OCI-LY3 (cell line): ENCODE measurements around the gene DNAI1.

Source experiments
- EZH2phosphoT487 ChIP-seq: fragments of 200-600 bp; shearing (Covaris generic); IDR thresholded peaks from 2 replicates; pipeline ENCODE4 v1.6.1; 2018; ENCODE audit warnings: antibody characterized with exemption, mixed run types, low read depth
- TF ChIP-seq, protein P1 (sequence below): fragments of 200-600, 300-600 bp; sonication (generic); IDR thresholded peaks from 2 replicates; pipeline ENCODE4 v1.5.1; 2014; ENCODE audit warnings: antibody characterized with exemption, low read length, low read depth

- TF ChIP-seq EZH2phosphoT487: no peak
- TF ChIP-seq, protein P1, sequence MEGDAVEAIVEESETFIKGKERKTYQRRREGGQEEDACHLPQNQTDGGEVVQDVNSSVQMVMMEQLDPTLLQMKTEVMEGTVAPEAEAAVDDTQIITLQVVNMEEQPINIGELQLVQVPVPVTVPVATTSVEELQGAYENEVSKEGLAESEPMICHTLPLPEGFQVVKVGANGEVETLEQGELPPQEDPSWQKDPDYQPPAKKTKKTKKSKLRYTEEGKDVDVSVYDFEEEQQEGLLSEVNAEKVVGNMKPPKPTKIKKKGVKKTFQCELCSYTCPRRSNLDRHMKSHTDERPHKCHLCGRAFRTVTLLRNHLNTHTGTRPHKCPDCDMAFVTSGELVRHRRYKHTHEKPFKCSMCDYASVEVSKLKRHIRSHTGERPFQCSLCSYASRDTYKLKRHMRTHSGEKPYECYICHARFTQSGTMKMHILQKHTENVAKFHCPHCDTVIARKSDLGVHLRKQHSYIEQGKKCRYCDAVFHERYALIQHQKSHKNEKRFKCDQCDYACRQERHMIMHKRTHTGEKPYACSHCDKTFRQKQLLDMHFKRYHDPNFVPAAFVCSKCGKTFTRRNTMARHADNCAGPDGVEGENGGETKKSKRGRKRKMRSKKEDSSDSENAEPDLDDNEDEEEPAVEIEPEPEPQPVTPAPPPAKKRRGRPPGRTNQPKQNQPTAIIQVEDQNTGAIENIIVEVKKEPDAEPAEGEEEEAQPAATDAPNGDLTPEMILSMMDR: no peak
Measured at GRCh38 chr9:34555936-34556525, 97.4 kb downstream of the DNAI1 start.
